Erythroblast (primary cell): ENCODE measurements around the gene HIGD2B.
"Not testable (repeated sequence)": the region's sequence is repeated elsewhere in the genome, so short reads cannot be mapped to it uniquely, and the experiment has no call there.

ENCODE experiments used
- GATA1 ChIP-seq: IDR thresholded peaks from 2 replicates; pipeline ENCODE4 v1.6.1; 2011; ENCODE audit warnings: low read depth, mild to moderate bottlenecking, control low read depth, low read length, moderate library complexity
- POLR2A ChIP-seq: IDR thresholded peaks from 2 replicates; pipeline ENCODE4 v1.6.1; 2011; ENCODE audit warnings: mild to moderate bottlenecking, low read length

- not testable (repeated sequence) for TF ChIP-seq POLR2A, GATA1
These were observed 57.5 kb downstream of the HIGD2B start for GRCh38 chr15:72628249-72629067.
